ENCODE data around the gene CD207.

The CD207 gene

DNA sequence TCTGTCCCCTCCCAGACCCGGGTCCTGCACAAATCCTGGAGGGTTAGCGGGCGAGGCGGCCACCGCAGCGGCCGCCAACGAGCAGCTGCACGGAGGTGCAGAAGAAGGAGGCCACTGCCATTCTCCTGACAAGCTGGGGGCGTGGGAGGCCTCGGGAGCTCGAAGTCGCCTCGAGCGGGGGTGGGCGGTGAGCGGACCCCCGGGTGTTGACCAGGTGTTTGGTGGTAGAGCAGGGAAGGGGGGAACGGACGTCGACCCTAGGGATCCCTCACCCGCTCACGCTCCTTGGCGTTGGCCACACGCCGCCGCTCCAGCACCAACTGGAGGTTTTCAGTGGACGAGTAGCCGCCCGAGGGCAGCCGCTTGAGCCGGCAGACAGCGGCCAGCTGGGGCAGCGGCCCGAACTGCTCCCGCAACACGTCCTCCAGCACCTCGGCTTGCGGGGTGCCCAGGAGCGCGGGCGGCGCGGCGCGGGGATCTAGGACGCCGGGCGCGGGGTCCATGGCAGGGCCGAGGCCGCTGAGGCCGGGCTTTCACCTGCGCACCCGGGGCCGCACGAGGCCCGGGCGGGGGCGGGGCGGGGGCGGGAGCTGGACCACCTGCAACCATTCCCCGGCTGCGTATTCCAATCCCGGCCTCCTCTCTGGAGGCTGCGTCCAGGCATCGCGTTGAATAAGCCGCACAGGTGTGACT is 45.3 kb downstream of the CD207 start, which contains the start of gene FIGLA:
FIGLA (minus strand) TSS at position 508 of the 693 bp plus-strand sequence; CDS start at position 503, 5 bp downstream.
- DNase-seq, result no peak

DNA sequence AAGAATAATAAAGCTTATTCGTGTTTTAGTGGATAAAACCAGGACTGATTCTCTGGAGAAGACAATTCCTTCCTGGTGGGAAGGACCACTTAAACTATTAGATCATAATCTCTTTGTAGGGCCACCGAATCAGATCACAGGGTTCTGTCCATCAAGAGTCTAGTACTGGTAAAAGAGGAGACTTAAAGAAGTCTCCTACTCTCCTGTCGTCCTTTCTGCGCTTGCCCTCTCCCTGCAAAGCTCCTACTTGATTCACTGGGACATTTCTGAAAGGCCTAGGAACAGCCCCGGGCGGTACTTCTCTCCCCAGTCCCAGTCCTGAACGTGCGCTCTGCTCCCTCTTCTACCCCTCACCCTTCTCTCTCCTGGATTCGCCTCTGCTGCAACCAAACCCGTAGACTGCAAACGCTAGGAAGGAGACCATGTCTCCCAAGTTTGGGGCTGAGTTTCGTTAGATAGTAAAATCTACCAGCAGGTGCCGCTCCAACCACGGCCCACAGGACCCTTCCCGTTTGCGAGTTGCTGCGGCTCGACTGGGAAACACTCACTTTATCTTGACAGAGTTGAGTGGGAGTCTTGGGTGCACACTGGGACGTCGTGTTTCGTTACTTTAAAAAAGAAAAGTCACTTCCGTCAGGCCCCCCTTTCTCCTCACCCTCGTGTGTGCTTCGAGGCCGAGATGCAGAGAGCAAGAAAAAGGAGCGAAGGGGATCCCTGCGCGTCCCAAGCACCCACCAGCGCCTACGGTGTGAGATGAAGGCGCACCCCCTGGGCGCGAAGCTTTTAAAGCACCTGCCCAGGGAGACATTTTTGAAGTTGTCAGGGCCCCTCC is 46.1 kb downstream of the CD207 start:
- DNase-seq, result peak; percentile 72

DNA sequence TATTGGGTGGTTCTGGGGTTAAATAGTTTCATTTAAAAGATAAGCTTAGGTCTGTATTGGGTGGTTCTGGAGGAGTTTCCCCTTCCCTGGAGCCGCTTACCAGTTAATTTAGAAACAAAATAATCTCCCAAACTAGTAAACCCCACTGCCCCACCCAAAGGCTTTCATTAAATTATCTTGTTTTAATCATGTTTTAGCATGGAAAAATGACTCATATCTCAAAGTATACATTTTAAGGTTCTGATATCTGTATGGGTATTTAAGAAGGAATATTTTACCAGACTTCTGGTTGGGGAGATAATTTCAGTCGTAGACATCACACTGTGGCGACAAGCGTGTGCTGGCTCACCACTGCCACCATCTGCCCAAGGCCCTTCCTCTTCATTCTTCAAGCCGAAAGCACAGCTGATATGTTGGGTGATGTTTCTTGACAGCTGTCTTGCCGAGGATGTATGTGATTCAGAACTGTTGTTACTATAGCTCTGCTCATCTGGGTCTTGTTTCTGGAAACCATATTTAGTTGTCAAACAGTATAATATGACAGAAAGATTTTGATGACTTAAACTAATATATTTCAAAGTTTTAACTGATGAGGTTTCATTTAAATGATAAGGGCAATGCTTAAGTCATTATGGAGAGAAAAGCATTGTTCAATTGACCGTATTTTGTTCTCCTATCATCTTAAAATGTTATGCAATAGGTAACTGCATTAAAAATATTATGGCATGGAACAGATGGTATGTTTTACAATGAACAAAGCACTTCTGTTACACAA is 50.3 kb downstream of the CD207 start:
- DNase-seq, result peak; percentile 93

DNA sequence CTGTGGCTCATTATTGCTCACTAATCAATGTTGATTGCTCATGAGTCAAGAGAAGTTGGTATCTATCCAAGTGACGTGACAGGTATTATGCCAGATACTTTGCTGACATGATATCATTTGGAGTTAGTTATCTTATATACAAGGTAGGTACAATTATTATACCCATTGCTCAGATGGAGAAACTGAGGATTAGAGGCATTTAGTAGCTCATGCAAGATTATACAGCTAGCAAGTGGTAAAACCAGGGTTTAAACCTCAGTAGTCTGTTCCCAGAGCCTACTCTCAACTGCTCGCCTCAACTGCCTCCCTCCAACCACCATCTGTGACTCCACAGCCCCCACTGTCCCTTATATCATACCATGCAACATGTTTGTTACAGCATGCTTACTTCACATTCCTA is 51.3 kb downstream of the CD207 start:
- DNase-seq, result no peak

Data from hematopoietic multipotent progenitor cell treated with erythropoietin and hydrocortisone succinate and interleukin-3 and kit ligand, for 8 days (in vitro differentiated cells).